Left lung (tissue), 10 donors: ENCODE results near the gene FUNDC2. TPM values are rescaled to one million over a fixed set of nuclear protein-coding genes. Genes with fewer than 3 reads are reported as not detected.
"Not testable (repeated sequence)": the region's sequence is repeated elsewhere in the genome, so short reads cannot be mapped to it uniquely, and the experiment has no call there.

Experiments
- ATAC-seq: fragments of 200-7000 bp; cut with Tn5 transposase; one replicate; pipeline ENCODE4 v1.9.1; 2020; ENCODE audit warnings: moderate library complexity
- DNase-seq, 4 donors: peaks; one replicate each; pipeline ENCODE4 v3.0.0-alpha.2; 2013 to 2020
- H3K27ac ChIP-seq, 2 donors: fragments of 200-600 bp; sonication (generic) in 1 of 2; one replicate each; pipeline versions ENCODE4 v1.5.0 to v1.8.0; 2020 to 2021
- H3K27me3 ChIP-seq, 2 donors: fragments of 200-600 bp; sonication (generic) in 1 of 2; one replicate each; pipeline versions ENCODE4 v1.5.0 to v1.8.0; 2020 to 2021
- H3K36me3 ChIP-seq, 2 donors: fragments of 200-600 bp; sonication (generic) in 1 of 2; one replicate each; pipeline versions ENCODE4 v1.5.0 to v1.8.0; 2020 to 2021
- H3K4me1 ChIP-seq, 2 donors: fragments of 200-600 bp; one replicate each; pipeline ENCODE4 v1.8.0; 2021
- H3K4me3 ChIP-seq, 2 donors: fragments of 200-600 bp; sonication (generic) in 1 of 2; one replicate each; pipeline versions ENCODE4 v1.5.0 to v1.8.0; 2020 to 2021; ENCODE audit warnings: mild to moderate bottlenecking in 1 of 2
- H3K9me3 ChIP-seq, 2 donors: fragments of 200-600 bp; sonication (generic) in 1 of 2; one replicate each; pipeline versions ENCODE4 v1.5.0 to v1.8.0; 2020 to 2021
- CTCF ChIP-seq, 2 donors: fragments of 200-600 bp; sonication (generic) in 1 of 2; IDR thresholded peaks; one replicate each; pipeline versions ENCODE4 v1.5.0 to v1.8.0; 2021; ENCODE audit warnings: antibody characterized with exemption in 2 of 2
- intact Hi-C, 2 donors: fragments of 100-400 bp; cut with DNase I; formaldehyde crosslinking; loops; one replicate each; pipeline versions ENCODE4 v1.11.2 to v1.14.2; 2022
- polyA plus RNA-seq, 6 donors: library from polyadenylated mRNA; unstranded; fragments of 120-200 nt; gene quantifications; one replicate each; pipeline ENCODE4 v1.2.1, GENCODE V29; 2013; ENCODE audit not compliant: insufficient read length in 6 of 6
- total RNA-seq, 2 donors: library from RNA; stranded (reverse); fragmentation: NEBNext Ultra II Directional; extraction: Animal tissue kit (Norgen Biotek cat#: 25700); gene quantifications; one replicate each; pipeline ENCODE4 v1.2.1, GENCODE V29; 2021
- donor health status: DM: no; HTN: yes; CAD: no.
- donor health status: DM: no; HTN: no; CAD: no.

The FUNDC2 gene
- total and polyA plus RNA-seq, 8 donors: 71.5 to 122 (median 105) TPM

- Histone ChIP-seq H3K27ac (no peak overlapping the region), H3K4me1 (no peaks in the 10 kb centered on the region), H3K36me3 (no peaks in the 10 kb centered on the region), H3K27me3 (no peaks in the 10 kb centered on the region), H3K9me3 (no peaks in the 10 kb centered on the region), H3K4me3 (no peak overlapping the region)
- DNase-seq (no peak), ATAC-seq (no peak)
- no peak for TF ChIP-seq CTCF (IDR thresholded peaks at IDR 0.05)
- intact Hi-C loops: no loop called here
Observed at GRCh38 chrX:155005190-155005589, 21.5 kb upstream of the FUNDC2 start.

GRCh38 chrX:155006379-155006778, 20.3 kb upstream of the FUNDC2 start:
- intact Hi-C loops, H3K4me1 ChIP-seq, H3K9me3 ChIP-seq, DNase-seq, H3K27me3 ChIP-seq, H3K27ac ChIP-seq, ATAC-seq, H3K36me3 ChIP-seq, H3K4me3 ChIP-seq: not testable (repeated sequence)

GRCh38 chrX:155006913-155007671, 19.6 kb upstream of the FUNDC2 start:
- H3K27me3 ChIP-seq, intact Hi-C loops, H3K9me3 ChIP-seq, ATAC-seq, H3K27ac ChIP-seq, DNase-seq, H3K36me3 ChIP-seq, H3K4me3 ChIP-seq, H3K4me1 ChIP-seq: not testable (repeated sequence)

- not testable (repeated sequence) for ATAC-seq
Observed at GRCh38 chrX:155008578-155008977, 18.1 kb upstream of the FUNDC2 start.

GRCh38 chrX:155009994-155010472, 16.6 kb upstream of the FUNDC2 start:
- intact Hi-C loops: no loop called here
- no peaks in the 10 kb centered on the region for H3K9me3 ChIP-seq
- TF ChIP-seq CTCF (IDR thresholded peaks at IDR 0.05): no peak
- H3K4me3 ChIP-seq: no peak overlapping the region
- no peaks in the 10 kb centered on the region for H3K36me3 ChIP-seq
- DNase-seq: peak in 1 of 4 donors; percentile 9
- ATAC-seq: peak; percentile 33
- H3K27me3 ChIP-seq: no peaks in the 10 kb centered on the region
- H3K27ac ChIP-seq: no peak overlapping the region
- H3K4me1 ChIP-seq: no peaks in the 10 kb centered on the region

More at GRCh38 chrX:155008578-155008977, 18.1 kb upstream of the FUNDC2 start:
- H3K4me1 ChIP-seq, H3K36me3 ChIP-seq, H3K4me3 ChIP-seq, intact Hi-C loops, H3K27ac ChIP-seq, H3K9me3 ChIP-seq, DNase-seq, H3K27me3 ChIP-seq: not testable (repeated sequence)

- Histone ChIP-seq H3K4me1 (no peaks in the 10 kb centered on the region), H3K9me3 (no peaks in the 10 kb centered on the region), H3K36me3 (no peaks in the 10 kb centered on the region), H3K4me3 (no peak overlapping the region), H3K27ac (no peak overlapping the region), H3K27me3 (no peaks in the 10 kb centered on the region)
- TF ChIP-seq CTCF (IDR thresholded peaks at IDR 0.05): no peak
- no peak for ATAC-seq
- DNase-seq: no peak
- intact Hi-C loops: no loop called here
Observed at GRCh38 chrX:155020591-155020990, 6.1 kb upstream of the FUNDC2 start.

- TF ChIP-seq CTCF (IDR thresholded peaks at IDR 0.05): no peak
- H3K4me3 ChIP-seq: peak within 1 kb of the TSS in 1 of 2 donors; percentile 16
- no peaks in the 10 kb centered on the region for H3K27me3 ChIP-seq
- intact Hi-C loops: no loop called here
- no peaks in the 10 kb centered on the region for H3K9me3 ChIP-seq
- DNase-seq: no peak
- peaks cover 0 to 4% of the 10 kb centered on the region in 2 donors for H3K4me1 ChIP-seq
- H3K36me3 ChIP-seq: no peaks in the 10 kb centered on the region
- no peak within 1 kb of the TSS for H3K27ac ChIP-seq
- no peak for ATAC-seq
Observed at GRCh38 chrX:155022585-155022984, 4.1 kb upstream of the FUNDC2 start, which contains the start of gene F8. F8 (minus strand) TSS chrX:155022723; CDS start chrX:155022552, 171 bp downstream.
